GM18519 (cell line): Measurements from ENCODE around the gene GRN.
A peak's percentile ranks its signal among the peaks of the same experiment; 100 is the strongest.
"Not testable (repeated sequence)": the region's sequence is repeated elsewhere in the genome, so short reads cannot be mapped to it uniquely, and the experiment has no call there.

Experiments used
- ATAC-seq: cut with Tn5 transposase; IDR thresholded peaks from one replicate; pipeline ENCODE4 v1.9.1; 2021; ENCODE audit warnings: mild to moderate bottlenecking, moderate library complexity; ENCODE audit not compliant: unreplicated experiment, low FRiP score

The GRN gene

GRCh38 chr17:44321246-44322120 is 23.6 kb upstream of the GRN start:
- ATAC-seq: no peak

DNA sequence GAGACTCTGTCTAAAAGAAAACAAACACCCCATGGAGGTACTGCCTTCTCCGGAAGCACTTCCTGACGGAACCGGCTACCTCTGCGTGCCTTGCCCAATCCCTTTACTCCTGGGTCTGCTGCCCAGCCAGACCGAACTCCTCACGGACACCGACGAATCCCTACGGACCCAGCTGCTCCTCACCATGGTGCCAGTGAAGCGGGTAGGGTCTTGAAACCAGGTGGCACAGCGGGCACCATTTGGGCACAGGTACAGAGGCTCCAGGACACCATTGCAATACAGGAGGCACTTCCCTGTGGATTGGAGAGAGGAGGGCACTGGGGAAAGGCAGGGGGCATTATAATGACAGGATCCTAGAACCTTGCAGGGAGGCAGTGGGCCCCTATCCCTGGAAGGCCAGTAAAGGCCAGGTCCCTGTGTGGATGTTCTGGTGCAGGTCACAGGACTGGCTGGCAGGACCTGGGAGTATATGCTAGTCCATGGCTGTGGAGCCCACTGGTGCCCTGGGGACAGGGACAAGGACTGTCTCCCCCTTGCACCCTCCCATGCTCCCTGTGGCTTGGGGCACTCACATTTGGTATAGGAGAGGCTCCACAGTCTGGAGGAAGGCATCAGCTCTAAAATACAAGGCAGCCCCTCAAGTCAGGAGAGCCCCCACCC is 22.7 kb upstream of the GRN start:
- no peak for ATAC-seq

DNA sequence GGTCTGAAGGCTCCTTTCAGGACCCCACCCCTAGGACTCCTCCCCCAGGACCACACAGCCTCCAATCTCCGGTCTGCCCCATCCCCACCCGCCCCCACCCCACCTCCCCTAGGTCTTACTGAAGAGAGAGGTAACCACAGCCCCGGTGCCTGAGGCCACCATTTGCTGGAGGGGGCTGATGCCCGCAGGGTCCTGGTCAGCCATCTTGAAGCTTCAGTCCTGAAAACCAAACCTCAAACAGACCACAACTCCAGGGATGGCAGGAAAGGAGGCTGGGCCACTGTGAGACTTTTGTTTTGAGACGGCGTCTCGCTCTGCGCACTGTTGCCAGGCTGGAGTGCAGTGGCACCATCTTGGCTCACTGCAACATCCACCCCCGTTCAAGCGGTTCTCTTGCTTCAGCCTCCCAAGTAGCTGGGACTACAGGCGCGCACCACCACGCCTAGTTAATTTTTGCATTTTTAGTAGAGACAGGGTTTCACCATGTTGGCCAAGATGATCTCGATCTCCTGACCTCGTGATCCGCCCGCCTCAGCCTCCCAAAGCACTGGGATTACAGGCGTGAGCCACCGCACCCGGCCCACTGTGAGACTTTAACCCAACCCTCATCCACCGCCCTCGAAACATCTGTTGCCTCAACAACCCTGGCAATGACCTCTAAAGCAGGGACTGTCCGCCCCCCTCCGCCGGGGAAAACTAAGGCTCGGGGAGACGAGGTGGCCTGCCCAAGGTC is 21.6 kb upstream of the GRN start:
- no peak for ATAC-seq

- ATAC-seq: no peak
Measured at GRCh38 chr17:44324092-44324570, 21.0 kb upstream of the GRN start.

DNA sequence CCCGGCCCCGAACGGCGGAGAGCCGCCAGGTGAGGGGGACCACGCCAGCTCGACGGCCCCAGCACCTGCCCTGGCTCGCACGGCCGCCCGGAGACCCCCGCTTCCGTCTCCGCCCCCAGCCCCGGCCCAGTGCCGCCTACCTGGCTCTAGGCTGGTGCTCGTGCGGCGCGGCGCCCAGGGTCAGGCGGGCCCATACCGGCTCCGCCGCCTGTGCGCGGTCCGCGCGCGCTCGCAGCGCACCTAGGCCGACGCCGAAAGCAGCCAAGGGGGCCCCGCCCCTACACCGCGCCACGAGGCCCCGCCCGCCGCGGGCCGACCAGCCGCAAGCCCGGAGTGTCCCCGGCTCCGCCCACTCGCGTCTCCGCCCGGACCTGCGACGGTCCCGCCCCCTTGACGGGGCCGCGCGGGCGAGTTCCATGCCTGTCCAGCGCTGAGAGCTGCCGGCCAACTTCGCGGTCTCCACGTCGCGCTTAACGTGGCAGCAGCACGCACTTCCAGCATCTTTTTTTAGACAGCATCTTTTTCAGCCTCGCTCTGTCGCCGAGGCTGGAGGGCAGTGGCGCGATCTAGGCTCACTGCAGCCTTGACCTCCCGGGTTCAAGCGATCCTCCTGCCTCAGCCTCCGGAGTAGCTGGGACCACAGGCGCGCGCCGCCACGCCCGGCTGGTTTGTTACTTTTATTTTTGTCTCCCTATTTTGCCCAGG is 20.4 kb upstream of the GRN start, which contains the start of gene SLC25A39:
SLC25A39 (minus strand) TSS at position 253 of the 705 bp plus-strand sequence. CDS start 1,261 bp downstream, outside the sequence.
- ATAC-seq: peak; percentile 55

DNA sequence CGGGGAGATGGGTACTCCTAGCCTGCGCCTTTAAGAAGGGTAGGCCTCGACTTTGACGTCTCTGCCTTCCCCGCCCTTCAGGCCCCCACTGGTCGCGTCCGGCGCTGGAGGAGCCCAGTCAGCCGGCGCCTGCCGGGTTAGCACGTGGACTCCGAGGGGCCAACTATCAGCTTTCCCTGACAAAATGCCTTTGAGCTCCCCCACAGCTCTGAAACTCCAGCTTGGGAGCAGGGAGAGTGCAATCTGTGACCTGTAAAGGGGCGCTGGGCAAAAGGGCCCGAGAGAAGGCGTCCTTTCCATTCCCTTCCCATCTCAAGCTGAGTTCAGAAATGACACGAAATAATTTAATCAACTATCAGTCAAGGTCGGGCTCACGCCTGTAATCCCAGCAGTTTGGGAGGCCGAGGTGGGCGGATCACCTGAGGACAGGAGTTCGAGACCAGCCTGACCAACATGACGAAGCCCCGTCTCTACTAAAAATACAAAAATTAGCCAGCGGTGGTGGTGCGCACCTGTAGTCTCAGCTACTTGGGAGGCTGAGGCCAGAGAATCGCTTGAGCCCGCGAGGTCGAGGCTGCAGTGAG is 18.1 kb upstream of the GRN start:
- peak; percentile 35 for ATAC-seq

DNA sequence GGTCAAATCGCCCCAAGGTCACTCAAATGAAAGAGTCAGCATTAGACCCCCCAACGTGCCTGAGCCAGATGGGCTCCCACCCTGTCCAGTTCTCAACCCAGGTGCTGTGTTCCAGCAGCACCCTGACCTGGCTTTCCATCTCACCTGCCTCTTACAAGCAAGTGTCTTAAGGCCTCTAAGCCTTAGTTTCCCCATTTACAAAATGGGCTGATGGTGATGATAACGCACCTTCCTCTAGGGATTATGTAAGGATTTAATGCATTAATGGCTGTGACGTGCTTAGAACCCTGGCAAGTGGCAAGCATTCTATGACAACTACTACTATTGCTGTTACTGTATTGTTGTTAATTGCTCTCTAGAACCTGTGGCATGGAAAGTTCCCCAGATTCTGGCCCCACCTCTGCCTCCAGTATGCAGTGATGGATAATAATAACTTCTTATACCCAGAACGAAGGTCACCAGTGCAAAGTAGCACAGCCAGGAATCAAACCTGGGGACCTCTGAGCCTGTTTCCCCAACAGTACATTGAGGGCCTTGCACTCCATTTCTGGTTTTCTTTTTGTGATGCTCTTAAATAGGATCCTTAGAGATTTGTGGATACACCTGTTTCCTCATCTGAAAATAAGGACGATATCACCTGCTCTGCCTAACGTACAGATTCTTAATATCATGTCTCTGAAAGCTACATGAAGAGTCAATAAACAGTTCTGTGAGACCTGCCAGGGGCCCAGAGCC is 17.2 kb upstream of the GRN start:
- no peak for ATAC-seq

GRCh38 chr17:44329516-44329915 is 15.6 kb upstream of the GRN start:
- ATAC-seq: not testable (repeated sequence)

DNA sequence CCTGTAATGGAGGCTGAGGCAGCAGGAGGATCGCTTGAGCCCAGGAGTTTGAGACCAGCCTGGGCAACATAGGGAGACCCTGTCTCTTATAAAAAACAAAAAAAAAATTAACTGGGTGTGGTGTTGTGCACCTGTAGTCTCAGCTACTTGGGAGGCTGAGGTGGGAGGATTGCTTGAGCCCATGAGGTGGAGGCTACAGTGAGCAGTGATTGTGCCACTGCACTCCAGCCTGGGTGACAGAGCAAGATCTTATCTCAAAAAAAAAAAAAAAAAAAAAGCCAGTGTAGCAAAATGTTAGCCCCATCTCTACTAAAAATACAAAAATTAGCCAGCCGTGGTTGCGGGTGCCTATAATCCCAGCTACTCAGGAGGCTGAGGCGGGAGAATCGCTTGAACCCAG is 14.8 kb upstream of the GRN start:
- ATAC-seq: not testable (repeated sequence)

GRCh38 chr17:44331249-44331760 is 13.8 kb upstream of the GRN start:
- no peak for ATAC-seq

DNA sequence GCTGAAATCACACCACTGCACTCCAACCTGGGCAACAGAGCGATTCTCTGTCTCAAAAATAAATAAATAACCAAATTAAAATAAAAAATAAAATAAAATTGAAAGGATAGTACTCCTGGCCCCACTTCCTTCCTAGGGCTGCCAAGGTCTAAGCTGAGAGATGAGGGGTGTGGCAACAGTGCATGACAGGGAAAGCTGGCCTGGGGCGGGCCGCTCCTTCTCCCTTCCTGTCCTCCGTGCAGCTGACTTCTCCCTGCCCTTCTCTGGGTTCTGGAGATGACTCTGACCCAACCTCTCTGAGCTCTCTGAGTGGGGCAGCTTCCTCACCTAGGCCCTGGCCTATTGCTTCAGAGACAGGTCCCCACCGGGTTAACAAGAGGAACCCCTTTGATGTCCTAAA is 11.7 kb upstream of the GRN start:
- ATAC-seq: no peak

- no peak for ATAC-seq
Measured at GRCh38 chr17:44334315-44334714, 10.8 kb upstream of the GRN start.

GRCh38 chr17:44334727-44335126 is 10.4 kb upstream of the GRN start:
- no peak for ATAC-seq

DNA sequence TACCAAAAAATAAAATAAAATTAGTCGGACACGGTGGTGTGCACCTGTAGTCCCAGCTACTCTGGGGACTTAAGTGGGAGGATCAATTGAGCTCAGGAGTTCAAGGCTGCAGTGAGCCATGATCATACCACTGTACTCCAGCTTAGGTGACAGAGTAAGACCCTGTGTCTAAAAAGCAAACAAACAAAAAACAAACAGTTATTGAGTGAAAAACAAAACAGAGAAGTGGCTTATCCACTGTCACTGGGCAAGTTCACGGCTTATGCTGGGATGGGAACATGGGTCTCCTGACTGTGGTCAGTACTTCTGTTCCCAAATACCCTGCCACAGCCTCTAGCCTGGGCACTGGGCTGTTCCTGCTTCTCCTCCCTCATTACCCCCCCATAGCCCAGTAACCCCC is 9.5 kb upstream of the GRN start:
- ATAC-seq: no peak

GRCh38 chr17:44335968-44336367 is 9.1 kb upstream of the GRN start:
- ATAC-seq: no peak

- ATAC-seq: no peak
Measured at GRCh38 chr17:44338702-44339101, 6.4 kb upstream of the GRN start.

DNA sequence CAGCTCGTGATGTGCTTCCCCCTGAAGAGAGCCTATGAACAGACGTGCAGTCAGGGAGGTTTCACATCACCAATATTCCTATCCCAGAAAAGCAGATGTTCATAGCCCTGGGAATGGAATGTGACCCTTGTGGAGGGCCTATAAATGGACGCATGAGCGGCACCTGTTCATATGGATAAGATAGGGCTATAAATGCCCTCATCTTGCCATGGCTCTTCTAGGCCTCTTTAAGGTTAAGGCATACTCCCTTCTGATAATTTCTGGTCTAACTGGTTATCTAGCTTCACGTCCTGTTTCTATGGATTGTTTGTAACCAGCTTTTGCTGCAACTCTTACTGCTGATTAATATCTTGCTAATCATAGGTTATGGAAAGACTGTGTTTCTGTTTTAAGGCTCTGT is 4.5 kb upstream of the GRN start:
- ATAC-seq: not testable (repeated sequence)

GRCh38 chr17:44343510-44344209 is 1.4 kb upstream of the GRN start:
- no peak for ATAC-seq
